HG02623 (cell line): Measurements from ENCODE around the gene ACAD9.
"Not testable (repeated sequence)": the region's sequence is repeated elsewhere in the genome, so short reads cannot be mapped to it uniquely, and the experiment has no call there.

ENCODE experiments used
- ATAC-seq: cut with Tn5 transposase; IDR thresholded peaks from one replicate; pipeline ENCODE4 v1.9.1; 2021; ENCODE audit warnings: moderate library complexity; ENCODE audit not compliant: unreplicated experiment

The ACAD9 gene

DNA sequence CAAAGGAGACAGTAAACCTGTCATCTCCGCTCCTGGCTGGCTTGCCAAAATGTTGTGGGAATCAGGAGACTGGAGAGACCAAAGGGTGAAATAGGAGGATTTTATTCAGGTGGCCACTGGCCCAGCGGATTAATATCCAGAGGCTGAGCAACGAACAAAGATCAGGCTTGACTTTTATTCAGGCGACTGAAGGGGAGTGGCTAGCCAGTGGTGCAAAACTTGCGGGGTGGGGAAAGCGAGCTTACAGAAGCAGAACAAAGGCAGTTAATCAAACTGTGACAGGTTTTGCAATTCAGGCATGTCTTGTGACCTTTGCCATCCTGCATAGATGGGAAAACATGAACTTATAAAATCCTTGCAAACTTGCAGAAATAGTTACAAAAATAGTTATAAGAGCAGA, 19.8 kb upstream of the ACAD9 start:
- ATAC-seq: no peak

DNA sequence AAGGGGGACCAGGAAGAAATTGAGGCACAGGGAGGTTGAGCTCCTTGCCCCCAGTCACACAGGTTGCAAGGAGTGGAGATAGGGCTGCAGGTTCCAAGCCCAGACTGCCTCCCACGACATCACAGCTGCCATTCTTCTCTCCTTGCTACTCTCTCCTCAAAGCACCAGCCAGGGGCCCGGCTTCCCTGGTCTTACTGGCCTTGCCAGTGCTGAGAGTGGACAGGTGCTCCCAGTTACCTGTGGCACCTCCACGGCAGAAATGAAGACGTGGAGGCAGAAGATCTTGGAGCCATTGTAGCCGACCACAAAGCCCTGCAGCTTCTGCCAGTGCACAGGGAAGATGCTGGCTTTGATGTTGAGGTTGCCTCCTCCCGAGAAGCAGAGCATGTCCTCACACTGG, 17.9 kb upstream of the ACAD9 start:
- no peak for ATAC-seq

DNA sequence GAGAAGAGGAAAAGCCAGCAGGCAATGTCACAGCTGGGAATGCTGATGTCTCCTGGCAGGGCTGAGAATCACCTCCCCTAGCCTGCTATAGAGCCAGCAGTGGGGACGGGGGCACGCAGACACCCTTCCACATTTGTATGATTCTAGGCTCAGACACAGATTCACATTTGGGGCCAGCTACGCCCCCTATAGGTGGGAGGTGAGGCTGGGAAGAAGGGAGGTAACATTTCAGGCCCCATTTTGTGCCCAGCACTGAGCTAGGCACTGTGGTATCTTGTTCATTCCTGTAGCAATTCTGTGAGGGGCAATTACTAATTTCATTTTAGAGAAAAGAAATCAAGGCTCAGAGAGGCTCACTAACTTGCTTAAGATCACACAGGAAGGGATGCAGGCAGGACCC, 15.9 kb upstream of the ACAD9 start:
- ATAC-seq: no peak

DNA sequence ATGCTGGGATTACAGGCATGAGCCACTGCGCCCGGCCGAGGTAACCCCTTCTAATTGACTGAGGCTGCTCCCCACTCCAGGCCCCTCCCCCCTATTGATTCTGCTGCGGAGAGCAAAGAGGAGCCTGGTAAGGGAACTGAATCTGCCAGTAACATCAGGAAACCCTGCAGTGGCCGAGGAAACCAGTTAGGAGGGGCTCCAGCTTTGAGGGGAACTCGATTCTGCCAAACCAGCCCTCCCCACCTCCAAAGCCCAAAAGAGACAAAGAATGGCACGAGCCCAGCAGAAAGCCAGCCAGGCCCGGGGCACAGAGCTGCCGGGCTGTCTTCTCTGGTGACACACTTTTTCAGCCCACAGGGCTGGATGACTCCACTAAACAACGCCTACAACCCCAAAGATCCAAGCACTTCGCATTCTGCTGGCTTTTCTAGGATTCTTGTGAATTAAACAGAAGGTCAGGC, 15.0 kb upstream of the ACAD9 start:
- ATAC-seq: no peak

DNA sequence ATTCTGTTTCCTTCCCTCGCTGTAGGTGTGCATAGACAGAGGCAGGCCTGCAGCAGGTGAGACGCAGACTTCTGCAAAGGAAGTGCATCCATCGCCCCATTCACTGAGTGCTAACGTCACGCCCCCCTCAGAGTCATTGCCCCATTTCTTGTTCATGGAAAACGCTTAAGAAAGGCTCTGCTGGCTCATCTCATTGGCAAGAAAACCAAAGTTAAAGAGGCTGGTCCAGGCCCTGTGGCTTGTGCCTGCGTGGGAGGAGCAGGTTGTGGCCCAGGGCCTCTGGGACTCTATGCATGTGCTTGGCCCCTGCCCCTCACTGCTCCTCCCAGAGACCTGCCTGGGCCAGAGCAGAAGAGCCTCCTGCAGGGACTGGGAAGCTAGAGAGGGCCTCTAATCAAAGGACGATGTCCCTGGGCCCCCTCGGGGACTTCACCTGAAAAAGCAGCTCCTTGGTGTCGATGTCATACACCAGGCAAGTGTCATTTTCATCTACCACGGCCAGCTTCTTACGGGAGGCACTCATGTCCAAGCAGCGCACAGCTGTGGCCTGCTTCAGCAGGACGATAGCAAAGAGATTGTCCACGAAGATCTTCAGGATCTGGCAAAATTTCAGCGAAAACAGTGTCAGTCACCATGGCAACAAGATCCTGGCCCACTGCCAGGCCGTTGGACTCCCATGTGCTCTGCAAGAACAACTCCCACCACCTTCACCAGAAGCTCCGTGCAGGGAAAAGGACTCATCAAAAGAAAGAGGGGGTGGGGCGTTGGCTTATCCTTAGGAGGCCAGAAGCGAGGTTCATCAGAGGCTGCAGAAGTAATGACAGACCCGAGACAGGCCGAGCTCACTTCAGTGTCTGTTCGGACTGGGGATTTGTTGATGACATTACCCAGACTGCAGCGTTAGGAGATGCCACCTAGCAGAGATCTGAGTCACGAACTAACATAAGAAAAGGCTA, 14.3 kb upstream of the ACAD9 start:
- not testable (repeated sequence) for ATAC-seq

DNA sequence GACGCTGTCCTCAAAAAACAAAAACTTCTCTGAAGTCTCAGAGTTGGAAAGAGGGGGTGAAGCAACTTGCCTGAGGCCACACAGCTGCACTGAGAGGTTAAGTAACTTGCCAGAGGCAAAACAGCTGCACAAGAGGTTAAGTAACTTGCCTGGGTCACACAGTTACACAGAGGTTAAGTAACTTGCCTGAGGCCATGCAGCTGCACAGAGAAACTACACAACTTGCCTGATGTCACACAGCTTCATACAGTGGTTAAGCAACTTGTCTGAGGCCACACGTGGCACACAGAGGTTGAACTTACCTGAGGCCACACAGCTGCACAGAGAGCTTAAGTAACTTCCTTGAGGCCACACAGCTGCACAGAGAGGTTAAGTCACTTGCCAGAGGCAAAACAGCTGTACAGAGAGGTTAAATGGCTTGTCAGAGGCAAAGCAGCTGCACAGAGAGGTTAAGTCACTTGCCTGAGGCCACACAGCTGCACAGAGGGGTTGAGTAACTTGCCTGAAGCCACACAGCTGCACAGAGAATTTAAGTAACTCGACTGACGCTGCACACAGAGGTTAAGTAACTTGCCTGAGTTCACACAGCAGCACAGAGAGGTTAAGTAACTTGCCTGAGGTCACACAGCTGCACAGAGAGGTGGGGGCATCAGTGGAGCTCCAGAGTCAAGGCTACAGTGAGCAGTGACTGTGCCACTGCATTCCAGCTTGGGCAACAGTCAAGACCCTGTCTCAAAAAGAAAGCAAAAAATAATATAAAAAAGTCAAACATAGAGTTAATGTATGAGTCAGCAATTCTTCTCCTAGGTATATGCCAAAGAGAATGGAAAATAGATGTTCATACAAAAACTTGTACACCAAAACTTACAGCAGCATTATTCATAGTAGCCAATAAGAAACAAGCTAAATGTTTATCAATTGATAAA, 12.0 kb upstream of the ACAD9 start:
- ATAC-seq: no peak

DNA sequence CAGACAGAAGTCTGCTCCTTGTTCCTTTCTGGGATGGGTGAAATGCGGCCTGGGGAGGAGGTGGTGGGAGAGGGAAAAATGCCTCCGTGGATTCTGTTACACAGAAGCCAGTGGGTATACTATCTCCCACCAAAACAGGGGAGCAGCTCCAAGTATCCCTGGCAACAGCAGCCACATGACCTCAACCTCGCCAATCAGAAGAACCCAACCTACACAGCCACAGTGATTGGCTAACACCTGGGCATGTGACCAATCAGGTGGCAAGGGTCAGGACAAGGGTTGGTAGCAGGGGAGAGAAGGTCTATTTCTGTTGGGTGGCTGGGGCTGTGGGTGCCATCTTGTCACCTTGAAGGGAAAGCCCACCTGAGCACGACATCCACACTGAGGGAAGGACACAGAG, 9.1 kb upstream of the ACAD9 start:
- ATAC-seq: no peak

DNA sequence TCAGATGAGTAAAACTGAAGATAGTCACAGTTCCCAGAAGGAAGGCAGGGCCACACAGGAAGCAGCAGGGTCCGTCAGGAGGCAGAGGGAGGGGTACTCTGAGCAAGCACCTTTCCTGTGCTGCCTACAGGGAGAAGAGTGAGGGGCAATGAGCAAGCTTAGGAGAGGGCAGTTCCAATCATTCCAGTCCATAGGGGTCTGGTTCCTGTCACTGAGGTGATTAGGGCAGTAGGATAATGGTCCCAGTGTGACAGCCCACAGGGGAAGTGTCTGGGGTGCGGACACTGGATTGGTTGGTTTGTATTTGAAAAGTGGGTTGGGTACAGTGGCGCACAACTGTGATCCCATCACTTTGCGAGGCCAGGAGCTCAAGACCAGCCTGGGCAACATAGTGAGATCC, 7.1 kb upstream of the ACAD9 start:
- ATAC-seq: no peak

DNA sequence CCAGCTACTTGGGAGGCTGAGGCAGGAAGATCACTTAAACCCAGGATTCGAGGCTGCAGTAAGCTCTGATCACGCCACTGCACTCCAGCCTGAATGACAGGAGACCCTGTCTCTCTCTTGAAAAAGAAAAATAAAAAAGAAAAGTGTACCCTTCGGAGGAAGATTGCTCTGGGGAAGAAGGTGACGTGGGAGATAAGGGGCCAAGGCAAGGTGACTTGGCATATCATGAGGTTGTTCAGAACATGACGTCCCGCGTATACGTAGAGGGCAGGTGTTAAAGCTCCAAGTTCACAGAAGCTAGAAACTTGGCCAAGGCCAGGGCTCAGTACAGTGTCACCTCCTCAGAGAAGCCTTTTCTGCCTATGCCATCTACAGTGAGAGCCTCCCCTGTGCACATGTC, 6.7 kb upstream of the ACAD9 start:
- no peak for ATAC-seq

DNA sequence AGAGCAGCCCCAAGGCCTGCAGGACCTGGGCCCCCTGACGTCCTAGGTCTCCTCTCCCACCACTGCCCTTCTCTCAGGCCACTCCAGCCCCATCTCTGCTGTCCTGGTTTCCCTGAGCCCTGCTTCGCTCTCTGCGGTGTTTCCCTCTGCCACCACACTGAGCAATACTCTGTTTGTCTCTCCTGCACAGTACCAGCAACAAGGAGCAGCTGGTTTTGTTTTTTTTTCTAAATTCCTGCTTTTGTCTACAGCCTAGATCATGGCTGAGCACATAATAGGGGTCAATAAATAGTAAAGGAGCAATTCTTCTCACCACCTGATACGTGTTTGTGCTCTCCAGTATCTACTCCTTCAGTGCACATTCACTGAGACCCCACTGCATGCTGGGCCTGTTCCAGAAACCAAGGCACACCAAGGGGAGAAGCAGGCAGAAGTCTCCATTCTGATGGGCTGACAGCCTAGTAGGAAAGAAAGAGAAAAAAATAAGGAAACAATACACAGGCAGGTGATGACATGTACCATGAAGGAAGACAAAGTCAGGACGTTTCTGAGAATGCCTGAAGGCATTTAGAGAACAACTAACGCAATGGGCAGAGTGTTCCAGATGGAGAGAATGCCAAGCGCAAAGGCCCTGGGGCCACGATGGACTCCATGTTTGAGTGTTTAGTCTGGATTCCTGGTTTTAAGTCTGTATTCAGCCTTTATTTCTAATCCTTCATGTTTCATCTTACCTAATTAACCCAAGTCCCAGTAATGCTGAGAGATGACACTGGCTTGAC, 6.0 kb upstream of the ACAD9 start:
- no peak for ATAC-seq

DNA sequence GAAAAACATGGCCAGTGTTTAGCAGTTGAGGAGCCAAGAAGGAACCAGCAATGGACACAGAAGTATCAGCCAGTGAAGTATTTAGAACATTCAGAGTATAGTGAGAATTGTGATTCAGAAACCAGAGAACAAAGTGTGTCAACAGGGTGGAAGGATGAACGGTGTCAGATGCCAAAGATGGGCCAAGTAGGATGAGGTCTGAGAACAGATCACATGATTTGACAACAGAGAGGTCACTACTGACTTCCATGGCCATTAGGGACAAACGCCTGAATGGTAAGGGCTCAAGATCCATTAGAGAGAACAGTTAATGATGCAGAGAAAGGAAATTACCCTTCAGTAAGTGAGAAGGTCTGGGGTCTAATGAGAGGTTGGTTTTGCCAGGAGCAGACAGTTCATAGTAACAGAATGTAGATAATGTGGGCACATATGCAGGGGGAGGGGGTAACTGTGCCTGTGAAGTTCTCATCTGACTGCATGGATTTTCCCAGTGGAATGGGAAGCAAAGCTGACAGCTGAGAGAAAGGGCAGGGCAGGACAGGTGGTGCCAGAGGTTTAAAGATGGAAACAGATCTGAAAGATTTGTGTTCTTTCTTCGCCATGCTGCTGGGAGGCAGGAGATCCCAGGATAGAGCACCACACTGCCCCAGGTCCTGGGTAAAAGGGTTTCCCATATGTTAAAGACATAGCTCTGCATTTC, 4.8 kb upstream of the ACAD9 start:
- ATAC-seq: no peak

DNA sequence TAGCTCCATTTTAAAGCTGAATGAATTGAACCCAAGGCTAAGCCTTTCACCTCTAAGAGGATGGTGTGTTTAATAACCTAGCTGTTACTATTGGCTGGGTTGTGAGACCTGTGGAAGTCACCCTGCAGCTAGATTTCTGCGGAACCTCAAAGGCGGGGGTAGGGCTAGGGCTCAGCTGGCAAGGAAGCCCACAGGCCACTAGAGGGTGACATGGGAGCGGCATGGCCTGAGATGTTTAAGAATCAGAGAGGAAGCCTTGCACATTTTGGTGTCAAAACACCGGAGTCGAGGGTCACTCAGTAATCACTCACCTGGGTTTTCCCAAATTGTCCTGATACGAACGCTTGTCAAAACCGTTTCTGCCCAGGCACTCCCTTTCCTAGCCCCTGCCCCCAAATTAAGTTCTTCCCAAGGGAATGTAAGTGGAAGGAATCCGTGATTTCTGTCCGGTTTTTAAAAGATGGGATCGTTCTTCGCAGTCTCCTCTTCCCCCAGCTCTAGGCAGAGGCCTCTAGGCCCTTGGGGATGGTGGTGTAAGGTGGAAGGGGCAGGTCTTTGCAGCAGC, 3.8 kb upstream of the ACAD9 start:
- no peak for ATAC-seq

DNA sequence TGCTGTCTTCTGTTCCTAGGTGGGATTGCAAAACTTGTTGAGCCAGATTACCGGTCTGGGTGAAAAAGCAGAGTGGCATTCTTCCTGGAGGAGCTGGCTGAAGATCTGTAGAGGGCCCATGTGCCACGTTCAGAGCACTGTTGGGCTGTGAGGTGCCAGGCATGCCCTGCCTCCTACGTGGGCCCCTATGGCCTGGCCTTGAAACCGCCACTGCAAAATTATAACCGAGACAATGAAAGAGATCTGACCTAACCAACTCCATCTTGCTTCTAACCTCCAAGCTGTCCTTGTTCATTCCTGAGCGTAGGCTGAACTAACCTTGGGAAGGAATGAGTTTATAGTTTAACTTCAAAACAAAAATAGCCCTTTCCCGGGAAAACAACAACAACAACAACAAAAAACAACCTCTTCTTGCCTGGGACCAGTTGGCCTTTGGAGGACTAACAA, 1.4 kb upstream of the ACAD9 start:
- ATAC-seq: no peak

DNA sequence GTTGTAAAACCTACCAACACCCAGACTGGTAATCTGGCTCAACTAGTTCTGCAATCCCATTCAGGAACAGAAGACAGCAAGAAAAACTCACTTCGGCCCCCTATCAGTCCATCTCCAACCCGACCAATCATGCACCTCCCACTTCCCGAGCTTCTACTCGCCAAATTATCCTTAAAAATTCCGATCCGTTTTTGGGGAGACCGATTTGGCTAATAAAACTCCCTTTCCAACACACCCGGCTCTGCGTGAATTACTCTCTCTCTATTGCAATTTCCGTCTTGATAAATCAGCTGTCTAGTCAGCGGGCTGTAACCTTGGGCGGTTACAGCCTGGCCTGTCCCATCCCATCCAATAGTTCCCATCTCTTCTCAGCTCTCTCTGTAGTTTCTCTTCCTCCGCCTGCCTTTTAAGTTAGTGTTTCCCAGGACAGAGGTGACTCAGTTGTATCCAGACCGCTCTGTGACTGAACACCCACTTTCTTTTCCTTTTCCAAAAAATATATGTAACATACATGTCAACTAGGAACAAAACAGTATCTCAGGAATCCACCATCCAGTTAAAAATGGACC, 780 bp upstream of the ACAD9 start:
- peak; percentile 12 for ATAC-seq

DNA sequence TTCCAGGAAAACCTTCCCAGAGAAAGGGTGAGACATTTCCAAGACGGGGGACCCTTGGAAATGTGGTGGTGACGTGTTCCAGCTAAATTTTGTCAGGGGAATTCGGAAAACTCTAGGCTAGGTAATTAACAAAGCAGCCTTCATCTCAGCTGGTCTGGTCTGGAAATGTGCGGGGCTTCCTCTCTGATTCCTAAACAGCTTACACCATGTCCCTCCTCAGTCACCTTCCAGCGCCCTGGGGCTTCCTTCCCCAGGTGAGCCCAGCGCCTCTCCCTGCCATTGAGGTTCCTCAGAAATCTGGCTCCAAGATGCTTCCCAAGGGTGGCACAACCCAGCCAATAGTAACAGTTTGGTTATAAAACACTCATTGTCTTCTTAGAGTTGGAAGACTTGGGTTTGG, 571 bp downstream of the ACAD9 start:
- no peak for ATAC-seq

DNA sequence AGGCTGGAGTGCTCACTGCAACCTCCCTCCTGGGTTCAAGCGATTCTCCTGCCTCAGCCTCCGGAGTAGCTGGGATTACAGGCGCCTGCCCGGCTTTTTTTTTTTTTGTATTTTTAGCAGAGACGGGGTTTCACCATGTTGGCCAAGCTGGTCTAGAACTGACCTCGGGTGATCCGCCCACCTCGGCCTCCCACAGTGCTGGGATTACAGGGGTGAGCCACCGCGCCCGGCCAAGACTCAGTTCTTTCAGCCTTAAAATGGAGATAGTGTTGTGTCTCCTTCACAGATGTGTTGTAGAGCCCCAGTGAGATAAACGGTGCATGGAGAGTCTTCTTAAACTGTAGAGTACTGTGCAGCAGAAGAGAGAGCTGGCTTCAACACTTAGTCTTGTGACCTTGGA, 1.0 kb downstream of the ACAD9 start:
- ATAC-seq: not testable (repeated sequence)

DNA sequence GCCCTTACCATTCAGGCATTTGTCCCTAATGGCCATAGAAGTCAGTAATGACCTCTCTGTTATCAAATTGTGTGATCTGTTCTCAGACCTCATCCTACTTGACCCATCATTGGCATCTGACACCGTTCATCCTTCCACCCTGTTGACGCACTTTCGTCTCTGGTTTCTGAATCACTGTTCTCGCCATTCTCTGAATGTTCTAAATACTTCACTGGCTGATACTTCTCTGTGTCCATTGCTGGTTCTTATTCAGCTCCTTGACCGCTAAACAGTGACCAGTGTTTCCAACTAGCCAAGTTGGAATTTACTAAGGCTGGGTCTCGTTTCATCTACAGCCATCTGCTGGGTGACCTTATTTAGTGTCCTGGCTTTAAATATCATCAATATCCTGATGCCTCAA, 2.2 kb downstream of the ACAD9 start:
- no peak for ATAC-seq

DNA sequence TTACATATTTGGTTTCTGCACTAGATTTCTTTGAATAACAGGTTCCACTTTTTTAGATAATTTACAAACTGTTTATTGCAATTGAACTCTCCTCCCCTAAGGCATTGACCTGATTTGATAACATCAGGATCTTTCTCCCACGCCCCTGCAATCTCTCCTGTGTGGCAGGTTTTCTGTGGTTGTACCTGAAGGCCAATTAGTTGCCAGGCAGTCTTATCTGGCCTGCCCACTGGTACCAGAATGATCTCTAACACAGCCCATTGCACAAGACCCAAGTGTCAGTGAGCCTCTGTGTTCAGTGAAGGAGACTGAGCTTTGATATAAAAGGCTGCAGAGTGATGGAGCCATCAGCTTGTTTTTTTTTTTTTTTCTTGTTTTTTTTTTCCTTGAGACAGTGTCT, 3.3 kb downstream of the ACAD9 start:
- no peak for ATAC-seq

DNA sequence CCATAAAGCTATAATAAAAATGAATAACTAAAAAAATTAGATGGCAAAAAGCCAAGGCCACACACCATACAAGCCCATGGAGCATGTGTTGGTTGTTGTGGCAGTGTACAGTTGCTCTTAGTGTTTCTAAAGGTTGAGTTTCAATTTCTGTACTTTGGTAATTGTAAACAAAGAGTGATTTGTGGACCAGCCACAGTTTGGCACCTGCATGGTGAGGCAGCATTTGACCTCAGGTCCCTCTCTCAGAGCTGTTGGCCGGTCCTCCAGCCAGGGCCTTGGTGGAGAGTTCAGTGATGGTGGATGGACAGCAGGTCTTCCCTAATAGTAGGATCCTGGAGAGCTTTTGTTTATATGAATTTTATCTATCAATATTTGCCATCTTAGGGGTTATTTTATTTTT, 5.6 kb downstream of the ACAD9 start:
- no peak for ATAC-seq
